ENCODE results near the gene CTNNBL1.

Gene CTNNBL1

GRCh38 chr20:37921341-37921929 is 227.6 kb downstream of the CTNNBL1 start:
- no peak for DNase-seq
